GM06990 (cell line): ENCODE results near the gene PDGFD.

ENCODE experiments used
- DNase-seq: peaks from one replicate; pipeline ENCODE4 v3.0.0-alpha.2; 2011; ENCODE audit not compliant: insufficient read length; ENCODE audit errors: extremely low read depth
- H3K27me3 ChIP-seq: replicated peaks from 2 replicates; pipeline ENCODE4 v1.6.0; 2011; ENCODE audit warnings: low read length; ENCODE audit not compliant: control insufficient read depth, insufficient read depth
- H3K36me3 ChIP-seq: 2 replicates; pipeline ENCODE4 v1.5.1; 2011; ENCODE audit warnings: low read length; ENCODE audit not compliant: control insufficient read depth, insufficient read depth
- H3K4me3 ChIP-seq: replicated peaks from 2 replicates; pipeline ENCODE4 v1.5.1; 2011; ENCODE audit warnings: low read depth, mild to moderate bottlenecking, control low read depth, low read length
- TF ChIP-seq, protein P1 (sequence below): IDR thresholded peaks from 2 replicates; pipeline ENCODE4 v1.5.1; 2011; ENCODE audit warnings: low read length, control low read depth, mild to moderate bottlenecking, inconsistent platforms; ENCODE audit not compliant: insufficient read depth, poor library complexity, severe bottlenecking

Gene PDGFD

DNA sequence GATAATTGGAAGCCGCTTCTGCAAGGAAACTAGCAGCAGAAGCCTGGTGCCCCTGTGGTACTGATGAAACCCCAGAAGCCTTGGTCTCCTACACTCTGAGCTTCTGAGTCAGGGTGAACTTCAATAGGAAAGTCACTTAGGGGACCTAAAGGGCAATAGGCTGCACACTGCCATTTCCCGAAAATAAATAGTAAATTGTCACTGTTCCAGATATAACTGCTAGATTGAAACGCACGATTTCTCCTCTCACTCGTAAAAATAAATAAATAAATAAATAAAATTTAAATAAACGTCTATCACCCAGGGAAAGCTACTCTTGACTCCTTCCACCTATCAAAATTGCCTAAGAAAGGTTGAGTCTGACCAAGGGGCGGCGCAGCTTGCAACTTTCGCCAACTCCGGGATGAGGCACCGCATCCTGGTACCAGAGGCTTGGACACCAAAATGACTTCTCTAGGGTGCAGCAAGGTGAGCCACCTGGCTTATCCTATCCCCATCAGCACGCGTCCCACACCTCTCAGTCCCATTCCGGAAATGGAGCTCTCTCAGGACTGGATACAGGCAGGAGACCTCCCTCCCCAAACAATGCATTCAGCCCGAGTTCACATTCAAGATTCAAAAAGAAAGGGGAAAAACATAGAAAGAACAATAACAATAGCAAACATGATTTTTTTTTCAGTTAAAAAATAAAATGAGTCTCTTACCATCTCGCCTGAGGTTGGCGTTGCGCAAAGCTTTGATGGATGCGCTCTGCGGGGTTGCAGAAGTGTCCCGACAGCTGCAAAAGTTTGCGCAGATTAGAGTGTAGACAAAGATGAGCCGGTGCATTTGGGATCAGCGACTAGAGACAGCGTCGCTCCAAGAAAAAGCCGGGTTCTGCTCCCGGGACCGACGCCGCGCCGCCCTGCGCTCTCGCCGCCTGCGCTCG, 583 bp downstream of the PDGFD start:
- Histone ChIP-seq H3K4me3 (peak overlapping the region; percentile 68), H3K27me3 (peaks cover 1% of the 10 kb centered on the region), H3K36me3 (no peaks in the 10 kb centered on the region)
- TF ChIP-seq, protein P1, sequence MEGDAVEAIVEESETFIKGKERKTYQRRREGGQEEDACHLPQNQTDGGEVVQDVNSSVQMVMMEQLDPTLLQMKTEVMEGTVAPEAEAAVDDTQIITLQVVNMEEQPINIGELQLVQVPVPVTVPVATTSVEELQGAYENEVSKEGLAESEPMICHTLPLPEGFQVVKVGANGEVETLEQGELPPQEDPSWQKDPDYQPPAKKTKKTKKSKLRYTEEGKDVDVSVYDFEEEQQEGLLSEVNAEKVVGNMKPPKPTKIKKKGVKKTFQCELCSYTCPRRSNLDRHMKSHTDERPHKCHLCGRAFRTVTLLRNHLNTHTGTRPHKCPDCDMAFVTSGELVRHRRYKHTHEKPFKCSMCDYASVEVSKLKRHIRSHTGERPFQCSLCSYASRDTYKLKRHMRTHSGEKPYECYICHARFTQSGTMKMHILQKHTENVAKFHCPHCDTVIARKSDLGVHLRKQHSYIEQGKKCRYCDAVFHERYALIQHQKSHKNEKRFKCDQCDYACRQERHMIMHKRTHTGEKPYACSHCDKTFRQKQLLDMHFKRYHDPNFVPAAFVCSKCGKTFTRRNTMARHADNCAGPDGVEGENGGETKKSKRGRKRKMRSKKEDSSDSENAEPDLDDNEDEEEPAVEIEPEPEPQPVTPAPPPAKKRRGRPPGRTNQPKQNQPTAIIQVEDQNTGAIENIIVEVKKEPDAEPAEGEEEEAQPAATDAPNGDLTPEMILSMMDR = no peak
- DNase-seq = no peak

DNA sequence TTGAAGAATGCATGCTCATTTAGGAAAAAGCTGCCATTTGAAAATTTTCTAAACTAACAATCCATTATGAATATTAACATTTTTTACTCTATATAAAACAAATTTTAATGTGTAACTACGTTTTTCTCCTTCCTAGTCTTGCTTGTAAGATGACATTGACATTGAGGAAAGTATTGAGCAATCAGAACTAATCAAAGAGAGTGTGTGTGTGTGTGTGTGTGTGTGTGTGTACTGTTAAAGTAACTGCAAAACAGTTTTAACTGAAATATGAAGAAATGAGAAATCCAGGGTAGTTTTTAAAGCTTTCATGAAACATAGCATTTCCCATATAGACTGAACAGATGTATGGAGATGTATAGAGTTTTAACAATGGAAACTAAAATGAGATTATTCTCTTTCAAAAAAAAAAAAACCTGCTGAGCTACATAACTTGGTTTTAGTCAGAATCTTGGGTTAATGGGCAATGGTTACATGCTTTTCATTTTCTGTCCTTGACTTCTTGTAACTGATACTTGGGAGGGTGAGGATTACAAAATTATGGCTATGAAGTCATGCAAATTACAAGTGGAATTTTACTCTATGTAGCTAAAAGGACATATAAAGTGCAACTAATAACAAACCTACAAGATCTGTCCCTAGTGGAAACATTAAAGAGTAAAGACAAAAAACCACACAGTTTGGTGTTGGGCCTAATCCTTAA, 2.0 kb downstream of the PDGFD start:
- TF ChIP-seq, protein P1 = no peak
- Histone ChIP-seq H3K36me3 (no peaks in the 10 kb centered on the region), H3K27me3 (peaks cover 1% of the 10 kb centered on the region), H3K4me3 (no peak overlapping the region)
- no peak for DNase-seq

DNA sequence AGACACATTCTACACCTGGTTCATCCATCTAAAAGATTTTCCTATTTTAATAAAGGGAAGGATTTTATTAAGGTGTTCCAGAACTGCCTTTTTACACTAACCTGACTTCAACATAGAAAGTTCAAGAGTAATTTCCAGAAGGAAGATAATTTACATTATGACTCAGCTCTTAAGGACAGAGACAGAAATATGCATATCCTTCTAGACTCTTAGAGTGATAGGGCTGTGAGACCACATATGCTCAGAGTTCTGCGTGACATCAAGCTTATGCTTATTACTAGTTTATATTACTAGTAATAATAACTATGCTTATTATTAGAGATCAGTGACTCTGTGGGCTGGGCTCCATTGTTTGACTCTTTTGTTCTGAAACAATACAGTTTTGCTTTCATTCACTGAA, 4.6 kb downstream of the PDGFD start:
- DNase-seq = no peak
- peaks cover 1% of the 10 kb centered on the region for H3K27me3 ChIP-seq
- H3K36me3 ChIP-seq = no peaks in the 10 kb centered on the region
- no peak overlapping the region for H3K4me3 ChIP-seq
- TF ChIP-seq, protein P1 = no peak

DNA sequence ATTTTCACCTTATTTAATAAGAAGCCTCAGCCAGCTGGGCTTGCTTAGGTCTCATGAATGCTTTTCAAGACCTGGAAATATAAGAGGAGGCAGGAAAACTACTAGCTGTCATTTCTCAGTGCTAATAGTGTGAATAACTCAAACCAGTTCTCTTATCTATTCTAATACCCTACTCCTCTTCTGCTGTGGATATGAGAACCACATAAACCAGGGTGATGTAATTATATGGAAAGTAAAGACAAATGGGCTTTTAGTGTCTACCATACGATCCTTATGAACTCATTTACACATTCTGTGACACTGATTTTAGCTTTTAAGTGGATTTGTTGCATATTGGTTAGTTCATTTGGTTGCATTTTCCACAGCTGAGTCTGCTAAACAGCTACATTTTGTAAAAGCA, 8.6 kb downstream of the PDGFD start:
- H3K36me3 ChIP-seq = no peaks in the 10 kb centered on the region
- TF ChIP-seq, protein P1 = no peak
- no peaks in the 10 kb centered on the region for H3K27me3 ChIP-seq
- H3K4me3 ChIP-seq = no peak overlapping the region
- DNase-seq = no peak

DNA sequence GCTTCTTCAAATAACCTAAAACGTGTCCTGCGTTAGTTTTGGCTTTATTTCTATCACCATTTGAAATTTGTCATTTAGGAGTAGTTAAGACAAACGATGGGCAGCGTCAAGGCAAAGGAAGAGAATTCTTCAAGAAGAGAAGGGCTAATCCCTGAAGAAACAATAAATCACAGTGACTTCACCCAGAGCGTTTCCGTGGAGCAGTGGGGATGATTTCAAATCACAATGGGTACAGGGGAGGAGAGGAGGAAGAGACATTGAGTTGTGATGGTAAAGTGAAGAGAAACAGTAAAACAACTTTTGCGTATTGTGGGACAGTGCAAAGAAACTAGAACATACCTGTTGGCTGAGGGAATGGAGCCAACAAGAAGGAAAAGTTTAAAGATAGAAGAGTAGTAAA, 9.7 kb downstream of the PDGFD start:
- Histone ChIP-seq H3K27me3 (no peaks in the 10 kb centered on the region), H3K4me3 (no peak overlapping the region), H3K36me3 (no peaks in the 10 kb centered on the region)
- no peak for DNase-seq
- TF ChIP-seq, protein P1 = no peak
